Endothelial cell of hepatic sinusoid (primary cell): ENCODE results near the gene SMAD3.

Experiments
- in situ Hi-C: cut with HindIII; loops from 2 replicates; pipeline ENCODE4 v1.10.0; 2017; ENCODE audit warnings: low sequenced_read_pairs

The SMAD3 gene

GRCh38 chr15:67216859-67217258, 151.5 kb downstream of the SMAD3 start:
- in situ Hi-C loops, result no loop called here

- in situ Hi-C loops, result no loop called here
These were observed 153.0 kb downstream of the SMAD3 start for GRCh38 chr15:67218428-67218827.

DNA sequence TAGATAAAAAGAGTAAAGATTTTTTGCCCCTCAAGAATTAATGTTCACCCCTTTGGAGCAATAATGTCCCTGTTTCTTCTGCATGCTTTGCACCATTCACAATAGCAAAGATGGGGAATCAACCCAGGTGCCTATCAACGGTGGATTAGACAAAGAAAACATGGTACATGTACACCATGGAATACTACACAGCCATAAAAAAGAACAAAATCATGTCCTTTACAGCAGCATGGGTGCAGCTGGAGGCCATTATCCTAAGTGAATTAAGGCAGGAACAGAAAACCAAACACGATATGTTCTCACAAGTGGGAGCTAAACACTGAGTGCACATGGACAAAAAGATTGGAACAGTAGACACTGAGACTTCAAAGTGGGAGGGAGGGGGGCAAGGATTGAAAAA, 153.9 kb downstream of the SMAD3 start:
- in situ Hi-C loops, result no loop called here

DNA sequence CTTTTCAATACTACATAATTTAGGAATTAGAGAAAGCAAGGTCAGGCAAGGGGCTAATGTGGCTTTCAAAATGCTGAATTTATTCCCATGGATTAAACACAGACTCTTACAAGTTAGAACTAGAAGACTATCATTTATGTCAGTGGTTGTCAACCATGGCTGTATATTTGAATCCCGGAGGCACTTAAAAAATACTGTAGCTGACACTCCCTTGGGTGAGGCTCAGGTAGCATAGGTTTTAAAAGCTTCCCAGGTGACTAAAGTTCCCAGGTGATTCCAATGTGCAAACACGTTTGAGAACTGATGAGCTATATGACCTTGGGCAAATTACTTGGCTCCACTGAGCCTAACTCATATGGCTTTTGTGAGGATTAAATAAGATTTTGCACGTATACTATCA, 159.5 kb downstream of the SMAD3 start:
- in situ Hi-C loops, result no loop called here

DNA sequence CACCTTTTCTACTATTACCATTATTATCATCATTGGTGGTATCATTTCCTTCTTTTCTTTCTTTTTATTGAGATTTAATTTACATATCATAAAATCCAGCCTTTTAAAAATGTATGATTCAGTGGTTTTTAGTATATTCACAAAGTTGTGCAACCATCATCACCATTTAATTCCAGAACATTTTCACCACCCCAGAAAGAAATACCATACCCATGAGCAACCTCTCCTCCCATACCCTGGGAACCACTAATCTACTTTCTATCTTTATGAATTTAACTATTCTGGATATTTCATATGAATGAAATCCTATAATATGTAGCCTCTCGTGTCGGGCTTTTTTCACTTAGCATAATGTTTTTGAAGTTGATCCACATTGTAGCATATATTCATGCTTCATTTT, 159.9 kb downstream of the SMAD3 start:
- in situ Hi-C loops, result no loop called here

DNA sequence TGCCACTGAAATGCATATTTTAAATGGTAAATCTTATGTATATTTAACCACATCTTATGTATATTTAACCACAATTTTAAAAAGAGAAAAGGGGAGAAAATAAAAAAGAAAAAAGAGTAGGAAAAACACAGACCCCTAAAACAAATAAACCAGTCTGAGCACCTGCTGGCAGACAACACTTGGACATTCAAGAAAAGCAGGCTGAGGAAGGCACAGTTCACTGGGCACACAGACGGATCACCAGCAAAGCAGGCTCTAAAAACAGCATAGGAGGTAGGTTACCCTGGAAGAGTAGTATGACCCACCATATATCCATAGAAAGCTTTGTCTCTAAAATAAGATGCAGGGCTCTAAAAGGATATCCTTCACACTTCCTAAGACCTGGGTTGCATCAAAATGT, 162.0 kb downstream of the SMAD3 start:
- in situ Hi-C loops, result no loop called here

DNA sequence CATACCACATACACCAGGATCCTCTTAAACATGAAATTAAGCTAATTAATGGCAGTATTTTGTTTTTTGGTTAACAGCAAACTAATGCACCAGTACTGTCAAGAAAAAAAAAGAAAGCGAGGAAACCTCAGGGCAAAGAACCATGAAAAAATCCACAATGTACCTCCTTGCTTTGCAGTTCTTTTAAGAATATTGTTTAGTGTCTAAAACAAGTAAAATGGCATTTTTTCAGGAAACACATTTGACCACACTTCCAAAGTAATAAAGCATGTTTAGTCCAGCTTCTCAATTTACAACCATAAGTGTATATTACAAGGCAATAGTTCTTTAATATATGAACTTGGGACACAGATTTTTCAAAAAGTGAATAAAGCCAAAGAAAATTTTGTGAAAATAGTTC, 162.4 kb downstream of the SMAD3 start:
- in situ Hi-C loops, result no loop called here

DNA sequence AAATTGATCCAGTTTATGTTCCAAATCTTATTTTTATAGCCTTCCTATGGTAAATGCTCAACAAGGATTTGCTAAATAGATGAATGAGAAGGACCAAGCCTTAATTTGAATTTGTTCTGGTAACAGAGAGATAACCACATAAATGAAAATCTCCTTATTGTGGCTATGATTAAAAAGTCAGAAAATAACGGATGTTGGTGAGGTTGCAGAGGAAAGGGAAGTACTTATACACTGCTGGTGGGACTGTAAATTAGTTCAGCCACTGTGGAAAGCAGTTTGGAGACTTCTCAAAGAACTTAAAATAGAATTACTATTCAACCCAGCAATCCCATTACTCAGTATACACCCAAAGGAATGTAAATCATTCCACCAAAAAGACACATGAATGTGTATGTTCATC, 162.9 kb downstream of the SMAD3 start:
- in situ Hi-C loops, result no loop called here

- in situ Hi-C loops, result no loop called here
These were observed 165.1 kb downstream of the SMAD3 start for GRCh38 chr15:67230504-67230903.

DNA sequence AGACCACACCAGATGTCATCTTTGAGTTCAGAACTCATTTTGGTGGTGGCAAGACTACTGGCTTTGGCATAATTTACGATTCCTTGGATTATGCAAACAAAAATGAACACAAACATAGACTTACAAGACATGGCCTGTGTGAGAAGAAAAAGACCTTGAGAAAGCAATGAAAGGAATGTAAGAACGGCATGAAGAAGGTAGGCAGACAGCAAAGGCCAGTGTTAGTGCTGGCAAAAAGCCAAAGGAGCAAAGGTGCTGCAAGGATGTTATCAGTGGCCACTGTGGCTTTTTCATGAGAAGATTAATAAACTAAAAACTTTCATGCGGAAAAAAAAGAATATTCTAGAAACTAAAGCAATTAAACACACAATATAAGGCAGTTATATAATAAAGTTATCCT, 167.2 kb downstream of the SMAD3 start:
- in situ Hi-C loops, result no loop called here

GRCh38 chr15:67240235-67241131, 175.1 kb downstream of the SMAD3 start:
- in situ Hi-C loops, result no loop called here

DNA sequence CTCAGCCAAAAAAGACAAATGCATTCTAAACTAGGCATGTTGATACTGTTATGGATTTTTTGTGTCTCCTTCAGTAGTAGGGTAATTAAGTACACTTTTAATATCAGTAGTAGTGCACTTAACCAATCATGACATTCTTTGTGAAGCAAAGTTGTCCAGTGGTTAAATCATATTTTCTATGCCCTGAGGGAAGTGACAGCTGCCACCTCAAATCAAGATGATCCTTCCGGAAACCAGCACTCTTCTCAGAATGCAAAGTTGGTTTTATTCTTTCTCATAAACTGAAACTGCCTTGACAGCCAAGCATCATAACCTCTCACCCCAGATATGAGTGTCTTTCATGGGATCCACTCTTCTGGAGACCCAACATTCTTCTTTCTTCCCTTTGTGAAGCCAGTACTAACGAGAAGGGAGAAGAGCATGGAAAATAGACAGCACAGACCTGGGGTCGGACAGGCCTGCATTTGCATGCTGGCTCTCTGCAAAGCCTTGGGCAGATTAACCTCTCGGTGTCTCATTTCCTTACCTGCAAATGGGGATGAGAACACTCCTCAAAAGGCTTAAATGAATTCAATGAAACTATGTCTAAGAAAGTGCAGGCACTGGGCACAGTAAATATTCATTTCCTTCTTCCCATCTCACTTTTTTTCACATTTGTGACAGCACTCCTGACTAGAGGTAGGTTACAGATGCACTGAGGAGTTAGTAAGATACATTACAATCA, 175.9 kb downstream of the SMAD3 start:
- in situ Hi-C loops, result no loop called here

GRCh38 chr15:67242708-67243111, 177.3 kb downstream of the SMAD3 start:
- in situ Hi-C loops, result no loop called here
